Adrenal gland (tissue), 12 donors: ENCODE measurements around the gene AOPEP. TPM values are rescaled to one million over a fixed set of nuclear protein-coding genes. Genes with fewer than 3 reads are reported as not detected.
A peak's percentile ranks its signal among the peaks of the same experiment; 100 is the strongest.

Experiments used
- DNase-seq, 7 donors: peaks; one replicate each; pipeline ENCODE4 v3.0.0-alpha.2; 2019 to 2020
- H3K27ac ChIP-seq, 5 donors: fragments of 200-600 bp; sonication (generic) in 4 of 5; 1 replicate in 3 of 5; 2 replicates in 2 of 5; pipeline versions ENCODE4 v1.5.1 to v1.8.0; 2016 to 2020; ENCODE audit warnings: mild to moderate bottlenecking in 1 of 5
- H3K27me3 ChIP-seq: fragments of 200-600 bp; 2 replicates; pipeline ENCODE4 v1.8.0; 2021
- H3K36me3 ChIP-seq, 2 donors: fragments of 200-600 bp; replicated peaks in 1 of 2; 1 replicate in 1 of 2; 2 replicates in 1 of 2; pipeline versions ENCODE4 v1.5.1 to v1.8.0; 2018 to 2022
- H3K4me1 ChIP-seq, 2 donors: fragments of 200-600 bp; replicated peaks in 1 of 2; 1 replicate in 1 of 2; 2 replicates in 1 of 2; pipeline versions ENCODE4 v1.5.1 to v1.8.0; 2018 to 2021
- H3K4me3 ChIP-seq, 4 donors: fragments of 200-600 bp; sonication (generic) in 3 of 4; one replicate each; pipeline ENCODE4 v1.5.1; 2016 to 2018
- H3K9me3 ChIP-seq, 3 donors: fragments of 200-600 bp; sonication (generic) in 1 of 3; replicated peaks in 1 of 3; 1 replicate in 2 of 3; 2 replicates in 1 of 3; pipeline versions ENCODE4 v1.5.1 to v1.8.0; 2016 to 2021
- CTCF ChIP-seq, 6 experiments: fragments of 450-650 bp in 4 of 6; fragments of 200-600 bp in 2 of 6; sonication (generic) in 1 of 6; IDR thresholded peaks; 1 replicate in 5 of 6; 2 replicates in 1 of 6; pipeline versions ENCODE4 v1.5.1 to v1.8.0; 2016 to 2021; ENCODE audit warnings: antibody characterized with exemption in 6 of 6, mild to moderate bottlenecking in 2 of 6, moderate library complexity in 1 of 6
- POLR2A ChIP-seq, 2 donors: fragments of 450-650 bp; IDR thresholded peaks; one replicate each; pipeline ENCODE4 v1.6.1; 2017; ENCODE audit warnings: antibody characterized with exemption in 2 of 2, mild to moderate bottlenecking in 2 of 2, moderate library complexity in 1 of 2
- WGBS, 4 donors: extraction: QIAGEN DNeasy Blood & Tissue Kit in 2 of 4; methylation state at CpG; one replicate each; pipeline versions ENCODE4 v1.1.5 to v1.1.7; 2013 to 2017; 5-methylcytosine and 5-hydroxymethylcytosine counted together
- intact Hi-C, 2 donors: fragments of 100-400 bp; cut with DNase I; formaldehyde crosslinking; loops; one replicate each; pipeline versions ENCODE4 v1.14.1 to v1.15.0; 2022 to 2023
- polyA plus RNA-seq, 3 donors: library from polyadenylated mRNA; stranded (reverse); fragments of 200-250 nt in 2 of 3; fragments of 350-450 nt in 1 of 3; fragmentation: Illumina TruSeq in 1 of 3; extraction: RNeasy Lipid Tissue Mini Kit (QIAGEN cat#74804) in 1 of 3; gene quantifications; one replicate each; pipeline ENCODE4 v1.2.3, GENCODE V29; 2013 to 2014
- total RNA-seq, 9 donors: library from RNA; depleted of rRNA in 4 of 9; stranded (reverse); fragments of >200 nt in 4 of 9; fragments of 120-200 nt in 1 of 9; fragmentation: NEBNext Ultra II Directional in 1 of 9; extraction: Animal tissue kit (Norgen Biotek cat#: 25700) in 1 of 9; gene quantifications; one replicate each; pipeline versions ENCODE4 v1.1.0 to v1.2.4, GENCODE V29; 2013 to 2023
- donor health status: healthy with polysubstance abuse.
- donor health status: Bipolar disorder and iron deficiency.
- donor health status: DM: yes; HTN: yes; CAD: no.
- donor health status: DM: no; HTN: no; CAD: no.
- donor health status: DM: no; HTN: no; CAD: no.
- donor health status: DM: yes; HTN: yes; CAD: no.

AOPEP gene
- total and polyA plus RNA-seq, 12 donors, result 31.0 to 99.6 (median 71.0) TPM

GRCh38 chr9:95063300-95063699, 336.8 kb downstream of the AOPEP start:
- H3K4me3 ChIP-seq, result no peak overlapping the region
- H3K9me3 ChIP-seq, result no peaks in the 10 kb centered on the region
- peaks cover 0 to 57% of the 10 kb centered on the region in 2 donors for H3K4me1 ChIP-seq
- intact Hi-C loops, result no loop called here
- H3K27me3 ChIP-seq, result no peaks in the 10 kb centered on the region
- TF ChIP-seq CTCF (IDR thresholded peaks at IDR 0.05) (no peak), POLR2A (IDR thresholded peaks at IDR 0.05) (no peak)
- WGBS, 4 donors, result 87 to 91% (median 90%) methylated on average over 10 of the region's 10 CpGs
- H3K27ac ChIP-seq, result peak overlapping the region in 2 of 5 donors; percentile 15 to 29
- no peak for DNase-seq
- peaks cover 0 to 46% of the 10 kb centered on the region in 2 donors for H3K36me3 ChIP-seq

GRCh38 chr9:95065224-95065623, 338.7 kb downstream of the AOPEP start:
- DNase-seq, result peak in 1 of 7 donors; percentile 45
- 65 to 79% (median 75%) methylated on average over 4 to 11 of the region's 11 CpGs for WGBS, 4 donors
- H3K36me3 ChIP-seq, result peaks cover 0 to 46% of the 10 kb centered on the region in 2 donors

GRCh38 chr9:95067057-95067456, 340.6 kb downstream of the AOPEP start:
- H3K4me1 ChIP-seq, result peaks cover 0 to 64% of the 10 kb centered on the region in 2 donors
- 84 to 100% (median 94%) methylated on average over 6 of the region's 6 CpGs for WGBS, 4 donors

More at GRCh38 chr9:95065224-95065623, 338.7 kb downstream of the AOPEP start:
- Histone ChIP-seq H3K27ac (peak overlapping the region in 3 of 5 donors; percentile 7 to 72 (median 65)), H3K4me1 (peaks cover 0 to 56% of the 10 kb centered on the region in 2 donors), H3K4me3 (no peak overlapping the region), H3K9me3 (no peaks in the 10 kb centered on the region), H3K27me3 (no peaks in the 10 kb centered on the region)
- intact Hi-C loops, result no loop called here
- TF ChIP-seq POLR2A (IDR thresholded peaks at IDR 0.05), result no peak
- TF ChIP-seq CTCF (IDR thresholded peaks at IDR 0.05), result no peak

GRCh38 chr9:95067897-95068296, 341.4 kb downstream of the AOPEP start:
- intact Hi-C loops, result no loop called here
- H3K4me1 ChIP-seq, result peaks cover 0 to 62% of the 10 kb centered on the region in 2 donors

More at GRCh38 chr9:95067057-95067456, 340.6 kb downstream of the AOPEP start:
- intact Hi-C loops, result no loop called here
- Histone ChIP-seq H3K36me3 (peaks cover 0 to 32% of the 10 kb centered on the region in 2 donors), H3K27ac (peak overlapping the region in 2 of 5 donors; percentile 0 to 11), H3K4me3 (no peak overlapping the region), H3K9me3 (no peaks in the 10 kb centered on the region), H3K27me3 (no peaks in the 10 kb centered on the region)
- DNase-seq, result no peak
- TF ChIP-seq POLR2A (IDR thresholded peaks at IDR 0.05) (no peak), CTCF (IDR thresholded peaks at IDR 0.05) (no peak)

More at GRCh38 chr9:95067897-95068296, 341.4 kb downstream of the AOPEP start:
- WGBS, 4 donors, result 44 to 78% (median 48%) methylated on average over 2 of the region's 2 CpGs
- Histone ChIP-seq H3K27me3 (no peaks in the 10 kb centered on the region), H3K36me3 (peaks cover 0 to 23% of the 10 kb centered on the region in 2 donors), H3K4me3 (no peak overlapping the region), H3K9me3 (no peaks in the 10 kb centered on the region), H3K27ac (no peak overlapping the region)
- DNase-seq, result no peak
- no peak for TF ChIP-seq CTCF (IDR thresholded peaks at IDR 0.05)
- TF ChIP-seq POLR2A (IDR thresholded peaks at IDR 0.05), result no peak
